Hepatocyte (in vitro differentiated cells): Measurements from ENCODE around the gene CLBA1.

Experiments used
- EZH2 ChIP-seq: fragments of 200-600 bp; sonication (generic); IDR thresholded peaks from 2 replicates; pipeline ENCODE4 v1.6.1; 2016; ENCODE audit warnings: antibody characterized with exemption, mild to moderate bottlenecking, borderline replicate concordance
- EZH2phosphoT487 ChIP-seq: fragments of 200-600 bp; sonication (generic); IDR thresholded peaks from one replicate; pipeline ENCODE4 v1.6.1; 2018; ENCODE audit warnings: antibody characterized with exemption, mild to moderate bottlenecking, low read depth, moderate library complexity; ENCODE audit not compliant: unreplicated experiment, severe bottlenecking
- TF ChIP-seq, protein P1 (sequence below): fragments of 200-600 bp; sonication (generic); IDR thresholded peaks from 2 replicates; pipeline ENCODE4 v1.5.1; 2016; ENCODE audit warnings: antibody characterized with exemption, mild to moderate bottlenecking; ENCODE audit not compliant: poor library complexity

- TF ChIP-seq, protein P1, sequence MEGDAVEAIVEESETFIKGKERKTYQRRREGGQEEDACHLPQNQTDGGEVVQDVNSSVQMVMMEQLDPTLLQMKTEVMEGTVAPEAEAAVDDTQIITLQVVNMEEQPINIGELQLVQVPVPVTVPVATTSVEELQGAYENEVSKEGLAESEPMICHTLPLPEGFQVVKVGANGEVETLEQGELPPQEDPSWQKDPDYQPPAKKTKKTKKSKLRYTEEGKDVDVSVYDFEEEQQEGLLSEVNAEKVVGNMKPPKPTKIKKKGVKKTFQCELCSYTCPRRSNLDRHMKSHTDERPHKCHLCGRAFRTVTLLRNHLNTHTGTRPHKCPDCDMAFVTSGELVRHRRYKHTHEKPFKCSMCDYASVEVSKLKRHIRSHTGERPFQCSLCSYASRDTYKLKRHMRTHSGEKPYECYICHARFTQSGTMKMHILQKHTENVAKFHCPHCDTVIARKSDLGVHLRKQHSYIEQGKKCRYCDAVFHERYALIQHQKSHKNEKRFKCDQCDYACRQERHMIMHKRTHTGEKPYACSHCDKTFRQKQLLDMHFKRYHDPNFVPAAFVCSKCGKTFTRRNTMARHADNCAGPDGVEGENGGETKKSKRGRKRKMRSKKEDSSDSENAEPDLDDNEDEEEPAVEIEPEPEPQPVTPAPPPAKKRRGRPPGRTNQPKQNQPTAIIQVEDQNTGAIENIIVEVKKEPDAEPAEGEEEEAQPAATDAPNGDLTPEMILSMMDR = no peak
- TF ChIP-seq EZH2 (no peak), EZH2phosphoT487 (no peak)
These were observed 8.4 kb upstream of the CLBA1 start for GRCh38 chr14:104977008-104977680.
